SK-N-SH (cell line): ENCODE measurements around the gene GAMT. TPM values are rescaled to one million over a fixed set of nuclear protein-coding genes. Genes with fewer than 3 reads are reported as not detected.

Experiments used
- CTCF ChIA-PET: fragments of 300-600, 350-600 bp; formaldehyde crosslinking; extraction: SDS; loops from one replicate; lab custom pipeline; 2021; lab: Yijun Ruan, JAX
- POLR2A ChIA-PET: fragments of 350-600 bp; sonication (Branson Sonifier 250); formaldehyde crosslinking; extraction: SDS; loops from one replicate; lab custom pipeline; 2020; ENCODE audit warnings: antibody characterized with exemption, inconsistent platforms; lab: Yijun Ruan, JAX
- DNase-seq: peaks from one replicate; pipeline ENCODE4 v3.0.0; 2012
- H2AFZ ChIP-seq: fragments of 200-600 bp; sonication (generic); 2 replicates; pipeline ENCODE4 v1.8.1; 2016; ENCODE audit warnings: antibody characterized with exemption, mild to moderate bottlenecking, low read depth
- H3F3A ChIP-seq: fragments of 200-600 bp; sonication (generic); replicated peaks from 2 replicates; pipeline ENCODE3; 2016; ENCODE audit warnings: antibody characterized with exemption, mild to moderate bottlenecking; ENCODE audit not compliant: insufficient read depth
- H3K27ac ChIP-seq, 2 experiments: fragments of 200-500 bp in 1 of 2; fragments of 200-600 bp in 1 of 2; sonication (Bioruptor generic) in 1 of 2; sonication (generic), shearing (Covaris generic) in 1 of 2; 2 replicates each; pipeline versions ENCODE4 v1.5.1 to v1.6.1; 2014 to 2016; ENCODE audit warnings: low read depth in 2 of 2, inconsistent platforms in 1 of 2, low read length in 1 of 2, mild to moderate bottlenecking in 1 of 2, mixed read lengths in 1 of 2
- H3K27me3 ChIP-seq: fragments of 200-600 bp; sonication (generic), shearing (Covaris generic); 2 replicates; pipeline ENCODE4 v1.6.1; 2016; ENCODE audit warnings: mixed run types; ENCODE audit not compliant: insufficient read depth
- H3K36me3 ChIP-seq, 2 experiments: fragments of 200-500 bp in 1 of 2; fragments of 200-600 bp in 1 of 2; sonication (Bioruptor generic) in 1 of 2; sonication (generic) in 1 of 2; replicated peaks in 1 of 2; 2 replicates each; pipeline versions ENCODE3 to v1.5.1; 2014 to 2016; ENCODE audit warnings: low read length in 1 of 2, mild to moderate bottlenecking in 1 of 2; ENCODE audit not compliant: insufficient read depth in 2 of 2, control insufficient read depth in 1 of 2
- H3K4me1 ChIP-seq, 2 experiments: fragments of 200-500 bp in 1 of 2; fragments of 200-600 bp in 1 of 2; sonication (Bioruptor generic) in 1 of 2; sonication (generic), shearing (Covaris generic) in 1 of 2; 2 replicates each; pipeline versions ENCODE4 v1.5.1 to v1.6.1; 2014 to 2016; ENCODE audit warnings: low read depth in 1 of 2, low read length in 1 of 2, mixed run types in 1 of 2; ENCODE audit not compliant: insufficient read depth in 2 of 2, control insufficient read depth in 1 of 2
- H3K4me2 ChIP-seq: fragments of 200-600 bp; sonication (generic), shearing (Covaris generic); 2 replicates; pipeline ENCODE4 v1.6.1; 2017; ENCODE audit warnings: mixed run types
- H3K4me3 ChIP-seq, 2 experiments: fragments of 200-500 bp in 1 of 2; fragments of 200-600 bp in 1 of 2; sonication (Bioruptor generic) in 1 of 2; sonication (generic), shearing (Covaris generic) in 1 of 2; 2 replicates each; pipeline versions ENCODE4 v1.5.1 to v1.8.1; 2014 to 2016; ENCODE audit warnings: low read depth in 2 of 2, inconsistent platforms in 1 of 2, low read length in 1 of 2, mild to moderate bottlenecking in 1 of 2, mixed read lengths in 1 of 2, moderate library complexity in 1 of 2
- H3K79me2 ChIP-seq: fragments of 200-600 bp; sonication (generic); 2 replicates; pipeline ENCODE4 v1.8.1; 2017; ENCODE audit warnings: mild to moderate bottlenecking; ENCODE audit not compliant: insufficient read depth
- H3K9ac ChIP-seq: fragments of 200-600 bp; sonication (generic); 2 replicates; pipeline ENCODE4 v1.6.1; 2017; ENCODE audit warnings: mixed run types
- H3K9me2 ChIP-seq: fragments of 200-600 bp; sonication (generic); 2 replicates; pipeline ENCODE4 v1.6.1; 2017; ENCODE audit warnings: mixed run types
- H3K9me3 ChIP-seq: fragments of 200-600 bp; sonication (generic); 2 replicates; pipeline ENCODE4 v1.6.1; 2017; ENCODE audit warnings: mixed run types, mild to moderate bottlenecking, moderate library complexity
- H4K20me1 ChIP-seq: fragments of 200-600 bp; sonication (generic); 2 replicates; pipeline ENCODE4 v1.6.1; 2017; ENCODE audit warnings: mild to moderate bottlenecking, mixed run types; ENCODE audit not compliant: insufficient read depth
- ELF1 ChIP-seq: IDR thresholded peaks from 2 replicates; pipeline ENCODE4 v1.4.0; 2012
- EP300 ChIP-seq, 2 experiments: IDR thresholded peaks; 2 replicates each; pipeline versions ENCODE4 v1.4.0 to v1.6.1; 2012; ENCODE audit warnings: borderline replicate concordance in 1 of 2, low read depth in 1 of 2, low read length in 1 of 2
- FOSL2 ChIP-seq: IDR thresholded peaks from 2 replicates; pipeline ENCODE4 v1.4.0; 2012; ENCODE audit warnings: low read depth, mild to moderate bottlenecking, moderate library complexity, borderline replicate concordance
- FOXJ3 ChIP-seq: sonication (generic); formaldehyde crosslinking; IDR thresholded peaks from 2 replicates; pipeline ENCODE4 v1.5.1; 2020; ENCODE audit warnings: mild to moderate bottlenecking, missing genetic modification reagents
- FOXM1 ChIP-seq: IDR thresholded peaks from 2 replicates; pipeline ENCODE4 v1.4.0; 2012; ENCODE audit warnings: low read depth, mild to moderate bottlenecking
- GABPA ChIP-seq: IDR thresholded peaks from 2 replicates; pipeline ENCODE4 v1.4.0; 2012; ENCODE audit warnings: low read depth, mild to moderate bottlenecking
- GATA2 ChIP-seq: sonication (generic); formaldehyde crosslinking; IDR thresholded peaks from 2 replicates; pipeline ENCODE4 v1.5.0; 2020; ENCODE audit warnings: mild to moderate bottlenecking, missing genetic modification reagents
- JUND ChIP-seq: IDR thresholded peaks from 2 replicates; pipeline ENCODE4 v1.4.0; 2012
- MEF2A ChIP-seq: IDR thresholded peaks from 2 replicates; pipeline ENCODE4 v1.4.0; 2012; ENCODE audit warnings: low read depth, borderline replicate concordance
- NFIC ChIP-seq: IDR thresholded peaks from 2 replicates; pipeline ENCODE4 v1.4.0; 2012; ENCODE audit warnings: borderline replicate concordance
- PBX3 ChIP-seq: IDR thresholded peaks from 2 replicates; pipeline ENCODE4; 2012
- RFX5 ChIP-seq: IDR thresholded peaks from 2 replicates; pipeline ENCODE4 v1.6.1; 2012; ENCODE audit warnings: mild to moderate bottlenecking, improper control_type of control experiment, low read length
- SIN3A ChIP-seq: IDR thresholded peaks from 2 replicates; pipeline ENCODE4 v1.6.1; 2012; ENCODE audit warnings: low read depth, mild to moderate bottlenecking, low read length, moderate library complexity, borderline replicate concordance
- WGBS: methylation state at CpG from one replicate; pipeline ENCODE4 v1.1.6; 2017; ENCODE audit warnings: low lambda C conversion rate; 5-methylcytosine and 5-hydroxymethylcytosine counted together
- polyA plus RNA-seq, 3 experiments: library from polyadenylated mRNA; depleted of rRNA; stranded (reverse); fragments of >200 nt; gene quantifications; 2 replicates each; pipeline ENCODE4 v1.2.3, GENCODE V29; 2012
- TF ChIP-seq, protein P1 (sequence below): fragments of 150-350 bp; IDR thresholded peaks from 2 replicates; pipeline ENCODE4 v1.6.1; 2016; ENCODE audit warnings: mild to moderate bottlenecking, low read depth, low read length
- TF ChIP-seq, protein P2 (sequence below): IDR thresholded peaks from 2 replicates; pipeline ENCODE4 v1.4.0; 2012; ENCODE audit warnings: low read depth, borderline replicate concordance
- TF ChIP-seq, protein P3 (sequence below): IDR thresholded peaks from 2 replicates; pipeline ENCODE4 v1.4.0; 2012; ENCODE audit warnings: low read depth, borderline replicate concordance
- TF ChIP-seq, protein P4 (sequence below): IDR thresholded peaks from 2 replicates; pipeline ENCODE4 v1.4.0; 2012; ENCODE audit warnings: low read depth

Gene GAMT
- polyA plus RNA-seq, 1 of the 3 experiments (the other 2 are of a cell fraction) = 85.3 TPM

GRCh38 chr19:1422360-1422759 lies 21.0 kb upstream of the GAMT start:
- Histone ChIP-seq H3F3A (no peaks in the 10 kb centered on the region), H3K79me2 (peaks cover 58% of the 10 kb centered on the region), H3K4me3 (no peak overlapping the region), H3K27me3 (no peaks in the 10 kb centered on the region), H3K4me2 (no peak overlapping the region), H3K9ac (no peak overlapping the region), H2AFZ (no peak overlapping the region), H3K9me3 (no peaks in the 10 kb centered on the region), H3K36me3 (peaks cover 7 to 92% of the 10 kb centered on the region in 2 experiments), H3K4me1 (no peaks in the 10 kb centered on the region; a peak in 1 of 4 replicates), H3K9me2 (no peaks in the 10 kb centered on the region), H3K27ac (no peak overlapping the region), H4K20me1 (peaks cover 50% of the 10 kb centered on the region)
- ChIA-PET POLR2A (no interaction called here), CTCF (interaction anchor here (0.9 to 2.0 kb wide), 2 partner anchors 19 to 23 kb away, joined by 3 to 12 read pairs; no protein-coding TSS in a partner anchor)
- TF ChIP-seq JUND (no peak), MEF2A (no peak), FOSL2 (no peak), FOXM1 (no peak), ELF1 (no peak), SIN3A (no peak), RFX5 (no peak), EP300 (IDR thresholded peaks at IDR 0.05; ENCODE audit: borderline replicate concordance in 1 of 2, low read depth in 1 of 2, low read length in 1 of 2) (no peak), PBX3 (no peak), GABPA (no peak), FOXJ3 (no peak), NFIC (no peak), GATA2 (CRISPR knock-in tag) (no peak)
- TF ChIP-seq, protein P1, sequence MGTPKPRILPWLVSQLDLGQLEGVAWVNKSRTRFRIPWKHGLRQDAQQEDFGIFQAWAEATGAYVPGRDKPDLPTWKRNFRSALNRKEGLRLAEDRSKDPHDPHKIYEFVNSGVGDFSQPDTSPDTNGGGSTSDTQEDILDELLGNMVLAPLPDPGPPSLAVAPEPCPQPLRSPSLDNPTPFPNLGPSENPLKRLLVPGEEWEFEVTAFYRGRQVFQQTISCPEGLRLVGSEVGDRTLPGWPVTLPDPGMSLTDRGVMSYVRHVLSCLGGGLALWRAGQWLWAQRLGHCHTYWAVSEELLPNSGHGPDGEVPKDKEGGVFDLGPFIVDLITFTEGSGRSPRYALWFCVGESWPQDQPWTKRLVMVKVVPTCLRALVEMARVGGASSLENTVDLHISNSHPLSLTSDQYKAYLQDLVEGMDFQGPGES = no peak
- TF ChIP-seq, protein P2, sequence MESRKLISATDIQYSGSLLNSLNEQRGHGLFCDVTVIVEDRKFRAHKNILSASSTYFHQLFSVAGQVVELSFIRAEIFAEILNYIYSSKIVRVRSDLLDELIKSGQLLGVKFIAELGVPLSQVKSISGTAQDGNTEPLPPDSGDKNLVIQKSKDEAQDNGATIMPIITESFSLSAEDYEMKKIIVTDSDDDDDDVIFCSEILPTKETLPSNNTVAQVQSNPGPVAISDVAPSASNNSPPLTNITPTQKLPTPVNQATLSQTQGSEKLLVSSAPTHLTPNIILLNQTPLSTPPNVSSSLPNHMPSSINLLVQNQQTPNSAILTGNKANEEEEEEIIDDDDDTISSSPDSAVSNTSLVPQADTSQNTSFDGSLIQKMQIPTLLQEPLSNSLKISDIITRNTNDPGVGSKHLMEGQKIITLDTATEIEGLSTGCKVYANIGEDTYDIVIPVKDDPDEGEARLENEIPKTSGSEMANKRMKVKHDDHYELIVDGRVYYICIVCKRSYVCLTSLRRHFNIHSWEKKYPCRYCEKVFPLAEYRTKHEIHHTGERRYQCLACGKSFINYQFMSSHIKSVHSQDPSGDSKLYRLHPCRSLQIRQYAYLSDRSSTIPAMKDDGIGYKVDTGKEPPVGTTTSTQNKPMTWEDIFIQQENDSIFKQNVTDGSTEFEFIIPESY = no peak
- TF ChIP-seq, protein P3, sequence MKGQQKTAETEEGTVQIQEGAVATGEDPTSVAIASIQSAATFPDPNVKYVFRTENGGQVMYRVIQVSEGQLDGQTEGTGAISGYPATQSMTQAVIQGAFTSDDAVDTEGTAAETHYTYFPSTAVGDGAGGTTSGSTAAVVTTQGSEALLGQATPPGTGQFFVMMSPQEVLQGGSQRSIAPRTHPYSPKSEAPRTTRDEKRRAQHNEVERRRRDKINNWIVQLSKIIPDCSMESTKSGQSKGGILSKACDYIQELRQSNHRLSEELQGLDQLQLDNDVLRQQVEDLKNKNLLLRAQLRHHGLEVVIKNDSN = no peak
- TF ChIP-seq, protein P4, sequence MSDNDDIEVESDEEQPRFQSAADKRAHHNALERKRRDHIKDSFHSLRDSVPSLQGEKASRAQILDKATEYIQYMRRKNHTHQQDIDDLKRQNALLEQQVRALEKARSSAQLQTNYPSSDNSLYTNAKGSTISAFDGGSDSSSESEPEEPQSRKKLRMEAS = no peak
- WGBS = 88% methylated on average over 14 of the region's 16 CpGs
- DNase-seq = no peak
